GM10248 (cell line): ENCODE data around the gene COX7A2L.
A peak's percentile ranks its signal among the peaks of the same experiment; 100 is the strongest.
"Not testable (repeated sequence)": the region's sequence is repeated elsewhere in the genome, so short reads cannot be mapped to it uniquely, and the experiment has no call there.

Experiments
- CTCF ChIA-PET: fragments of 300-600 bp; sonication (Branson Sonifier 250); formaldehyde crosslinking; extraction: SDS; loops from one replicate; lab custom pipeline; 2021; ENCODE audit warnings: antibody characterized with exemption; lab: Yijun Ruan, JAX
- POLR2A ChIA-PET: fragments of 350-650 bp; sonication (Branson Sonifier 250); formaldehyde crosslinking; extraction: SDS; loops from one replicate; lab custom pipeline; 2020; ENCODE audit warnings: antibody characterized with exemption; lab: Yijun Ruan, JAX
- DNase-seq: peaks from one replicate; pipeline ENCODE4 v3.0.0; 2012; ENCODE audit errors: extremely low spot score
- CTCF ChIP-seq: IDR thresholded peaks from 2 replicates; pipeline ENCODE4 v1.5.1; 2012; ENCODE audit warnings: mild to moderate bottlenecking, low read depth; ENCODE audit errors: extremely low read depth, missing control alignments, control extremely low read depth

COX7A2L gene

GRCh38 chr2:42360890-42361727 is at the start of gene COX7A2L:
Gene COX7A2L, minus strand, starts transcription at chr2:42361217. Its CDS starts 56 bp downstream, at chr2:42361161.
- POLR2A ChIA-PET: interaction anchor here (0.6 kb wide), 1 partner anchor 335 kb away, joined by 3 read pairs; no protein-coding TSS in a partner anchor
- TF ChIP-seq CTCF: peak; percentile 42
- peak; percentile 97 for DNase-seq
- CTCF ChIA-PET: interaction anchor here (1.1 to 1.7 kb wide), 7 partner anchors 26 to 481 kb away, joined by 3 to 5 read pairs (median 3); no protein-coding TSS in a partner anchor

GRCh38 chr2:42408009-42408408 is 47.0 kb upstream of the COX7A2L start:
- POLR2A ChIA-PET: no interaction called here
- CTCF ChIA-PET: interaction anchor here (0.7 to 1.0 kb wide), 2 partner anchors 26 to 42 kb away, joined by 3 read pairs; no protein-coding TSS in a partner anchor
- no peak for DNase-seq
- no peak for TF ChIP-seq CTCF

GRCh38 chr2:42407476-42407875 is 46.5 kb upstream of the COX7A2L start:
- ChIA-PET CTCF (no interaction called here), POLR2A (no interaction called here)
- no peak for DNase-seq
- TF ChIP-seq CTCF: no peak

GRCh38 chr2:42404676-42405075 is 43.7 kb upstream of the COX7A2L start:
- no peak for DNase-seq
- CTCF ChIA-PET: interaction anchor here (0.8 to 1.3 kb wide), 4 partner anchors 9 to 53 kb away, joined by 3 to 5 read pairs (median 4); no protein-coding TSS in a partner anchor
- POLR2A ChIA-PET: no interaction called here
- TF ChIP-seq CTCF: no peak

GRCh38 chr2:42401773-42402172 is 40.8 kb upstream of the COX7A2L start:
- DNase-seq: no peak
- TF ChIP-seq CTCF: no peak
- POLR2A ChIA-PET: no interaction called here
- CTCF ChIA-PET: interaction anchor here (1.5 kb wide), 1 partner anchor 33 kb away, joined by 4 read pairs; no protein-coding TSS in a partner anchor

- POLR2A ChIA-PET, DNase-seq: not testable (repeated sequence)
- CTCF ChIA-PET: interaction anchor here (2.0 kb wide), 1 partner anchor 12 kb away, joined by 5 read pairs; no protein-coding TSS in a partner anchor
Observed at GRCh38 chr2:42398052-42398451, 37.0 kb upstream of the COX7A2L start.

- POLR2A ChIA-PET, DNase-seq: not testable (repeated sequence)
- CTCF ChIA-PET: interaction anchor here (1.1 to 1.4 kb wide), 3 partner anchors 8 to 16 kb away, joined by 4 to 5 read pairs (median 4); no protein-coding TSS in a partner anchor
Observed at GRCh38 chr2:42393320-42393719, 32.3 kb upstream of the COX7A2L start.
